Lung microvascular endothelial cell (primary cell): Measurements from ENCODE around the gene GRN. TPM values are rescaled to one million over a fixed set of nuclear protein-coding genes. Genes with fewer than 3 reads are reported as not detected.
"Not testable (repeated sequence)": the region's sequence is repeated elsewhere in the genome, so short reads cannot be mapped to it uniquely, and the experiment has no call there.

ENCODE experiments used
- DNase-seq, 2 donors: peaks; one replicate each; pipeline versions ENCODE4 v3.0.0 to v3.0.0-alpha.2; 2010; ENCODE audit warnings: low read depth in 2 of 2
- total RNA-seq: library from RNA; depleted of rRNA; stranded (reverse); fragments of >200 nt; gene quantifications from 2 replicates; pipeline ENCODE4 v1.2.1, GENCODE V29; 2014

GRN gene
- total RNA-seq, 1 donor from 2014 or later, result 473 TPM

- no peak for DNase-seq
Observed at GRCh38 chr17:44381810-44382305, 36.8 kb downstream of the GRN start.

- DNase-seq, result no peak
Observed at GRCh38 chr17:44382917-44383316, 37.8 kb downstream of the GRN start.

GRCh38 chr17:44383363-44383762 is 38.3 kb downstream of the GRN start:
- no peak for DNase-seq

- no peak for DNase-seq
Observed at GRCh38 chr17:44383861-44384260, 38.8 kb downstream of the GRN start.

GRCh38 chr17:44384281-44384822 is 39.2 kb downstream of the GRN start:
- DNase-seq, result no peak

GRCh38 chr17:44384823-44385286 is 39.8 kb downstream of the GRN start:
- no peak for DNase-seq

GRCh38 chr17:44385287-44386181 is 40.4 kb downstream of the GRN start:
- peak; percentile 56 to 64 for DNase-seq

GRCh38 chr17:44386182-44386525 is 41.1 kb downstream of the GRN start:
- DNase-seq, result no peak

GRCh38 chr17:44387804-44388203 is 42.7 kb downstream of the GRN start:
- DNase-seq, result no peak

- no peak for DNase-seq
Observed at GRCh38 chr17:44389281-44389680, 44.2 kb downstream of the GRN start, which contains the start of gene ITGA2B. ITGA2B (minus strand) TSS chr17:44389649; CDS start chr17:44389473, 176 bp downstream.

GRCh38 chr17:44389723-44390202 is 44.7 kb downstream of the GRN start:
- DNase-seq, result no peak

GRCh38 chr17:44390250-44390870 is 45.3 kb downstream of the GRN start:
- DNase-seq, result no peak

GRCh38 chr17:44394112-44394511 is 49.0 kb downstream of the GRN start:
- DNase-seq, result not testable (repeated sequence)

- no peak for DNase-seq
Observed at GRCh38 chr17:44394833-44395232, 49.7 kb downstream of the GRN start.

GRCh38 chr17:44396946-44397345 is 51.8 kb downstream of the GRN start:
- no peak for DNase-seq

- no peak for DNase-seq
Observed at GRCh38 chr17:44397479-44398440, 52.7 kb downstream of the GRN start.

GRCh38 chr17:44398692-44399691 is 53.9 kb downstream of the GRN start:
- DNase-seq, result no peak

GRCh38 chr17:44400226-44400847 is 55.2 kb downstream of the GRN start:
- peak; percentile 36 to 55 for DNase-seq
